Type B pancreatic cell (in vitro differentiated cells): ENCODE measurements around the gene ODAM. TPM values are rescaled to one million over a fixed set of nuclear protein-coding genes. Genes with fewer than 3 reads are reported as not detected.
"Not testable (repeated sequence)": the region's sequence is repeated elsewhere in the genome, so short reads cannot be mapped to it uniquely, and the experiment has no call there.

ENCODE experiments used
- DNase-seq: peaks from one replicate; pipeline ENCODE4 v3.0.0; 2021; ENCODE audit warnings: mixed read lengths; ENCODE audit not compliant: unreplicated experiment; ENCODE audit errors: extremely low spot score
- H3K27ac Mint-ChIP-seq: 2 replicates; pipeline ENCODE4 v1.8.0; 2021; ENCODE audit warnings: mild to moderate bottlenecking, mixed read lengths
- H3K27me3 Mint-ChIP-seq: 2 replicates; pipeline ENCODE4 v1.8.0; 2021; ENCODE audit warnings: mixed read lengths
- H3K36me3 Mint-ChIP-seq: 2 replicates; pipeline ENCODE4 v1.8.0; 2021; ENCODE audit warnings: mixed read lengths
- H3K4me1 Mint-ChIP-seq: one replicate; pipeline ENCODE4 v1.8.0; 2021; ENCODE audit warnings: mixed read lengths; ENCODE audit not compliant: unreplicated experiment
- H3K4me3 Mint-ChIP-seq: 2 replicates; pipeline ENCODE4 v1.8.0; 2021; ENCODE audit warnings: mild to moderate bottlenecking, mixed read lengths
- H3K9me3 Mint-ChIP-seq: 2 replicates; pipeline ENCODE4 v1.8.0; 2021; ENCODE audit warnings: mixed read lengths
- total RNA-seq: library from RNA; stranded (reverse); gene quantifications from 2 replicates; pipeline ENCODE4 v1.2.1, GENCODE V29; 2021; ENCODE audit warnings: low replicate concordance
- TF ChIP-seq, protein P1 (sequence below): fragments of 200-600 bp; sonication (generic); conservative IDR thresholded peaks from 2 replicates; pipeline ENCODE4 v1.5.0; 2021; ENCODE audit warnings: antibody characterized with exemption, mild to moderate bottlenecking

The ODAM gene
- total RNA-seq, 1 donor from 2014 or later: 4.6 TPM

DNA sequence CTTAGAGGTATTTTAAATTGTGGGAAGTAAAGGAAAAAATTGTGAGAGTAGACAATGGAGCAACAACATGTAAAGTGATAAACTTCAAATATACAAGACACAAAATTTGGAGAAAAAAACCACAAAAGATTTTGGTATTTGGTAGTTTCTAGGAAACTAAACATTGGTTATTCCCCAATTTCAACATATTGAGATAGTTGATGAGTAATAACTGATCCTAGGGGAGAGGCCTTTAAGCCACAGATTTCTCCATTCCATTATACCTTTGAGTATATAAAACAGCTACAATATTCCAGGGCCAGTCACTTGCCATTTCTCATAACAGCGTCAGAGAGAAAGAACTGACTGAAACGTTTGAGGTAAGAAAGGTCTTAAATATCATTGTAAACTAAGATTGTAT lies 30.3 kb downstream of the ODAM start, which contains the start of gene FDCSP:
FDCSP (plus strand) TSS at position 301 of the 400 bp plus-strand sequence. CDS start 5,071 bp downstream, outside the sequence.
- H3K27ac Mint-ChIP-seq: no peak within 1 kb of the TSS
- no peak for DNase-seq
- H3K27me3 Mint-ChIP-seq: no peaks in the 10 kb centered on the region
- no peaks in the 10 kb centered on the region for H3K36me3 Mint-ChIP-seq
- TF ChIP-seq, protein P1, sequence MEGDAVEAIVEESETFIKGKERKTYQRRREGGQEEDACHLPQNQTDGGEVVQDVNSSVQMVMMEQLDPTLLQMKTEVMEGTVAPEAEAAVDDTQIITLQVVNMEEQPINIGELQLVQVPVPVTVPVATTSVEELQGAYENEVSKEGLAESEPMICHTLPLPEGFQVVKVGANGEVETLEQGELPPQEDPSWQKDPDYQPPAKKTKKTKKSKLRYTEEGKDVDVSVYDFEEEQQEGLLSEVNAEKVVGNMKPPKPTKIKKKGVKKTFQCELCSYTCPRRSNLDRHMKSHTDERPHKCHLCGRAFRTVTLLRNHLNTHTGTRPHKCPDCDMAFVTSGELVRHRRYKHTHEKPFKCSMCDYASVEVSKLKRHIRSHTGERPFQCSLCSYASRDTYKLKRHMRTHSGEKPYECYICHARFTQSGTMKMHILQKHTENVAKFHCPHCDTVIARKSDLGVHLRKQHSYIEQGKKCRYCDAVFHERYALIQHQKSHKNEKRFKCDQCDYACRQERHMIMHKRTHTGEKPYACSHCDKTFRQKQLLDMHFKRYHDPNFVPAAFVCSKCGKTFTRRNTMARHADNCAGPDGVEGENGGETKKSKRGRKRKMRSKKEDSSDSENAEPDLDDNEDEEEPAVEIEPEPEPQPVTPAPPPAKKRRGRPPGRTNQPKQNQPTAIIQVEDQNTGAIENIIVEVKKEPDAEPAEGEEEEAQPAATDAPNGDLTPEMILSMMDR: no peak
- H3K4me3 Mint-ChIP-seq: no peak within 1 kb of the TSS
- H3K9me3 Mint-ChIP-seq: no peaks in the 10 kb centered on the region
- no peaks in the 10 kb centered on the region for H3K4me1 Mint-ChIP-seq

DNA sequence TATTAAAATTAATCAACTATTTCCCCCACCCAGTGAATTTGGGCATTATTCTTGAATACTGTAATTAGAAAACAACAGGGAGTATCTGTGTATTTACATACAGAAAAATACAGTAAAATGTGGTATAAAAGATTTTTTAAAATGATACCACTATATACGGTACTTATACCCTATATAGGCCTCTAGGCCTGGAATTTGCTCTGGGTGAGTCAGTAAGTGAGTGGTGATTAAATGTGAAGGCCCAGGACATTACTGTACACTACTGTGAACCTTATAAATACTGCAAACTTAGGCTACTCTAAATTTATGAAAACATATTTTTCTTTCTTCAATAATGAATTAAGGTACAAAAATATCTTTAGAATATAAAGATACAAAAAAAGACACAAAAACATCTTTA lies 40.6 kb downstream of the ODAM start:
- no peaks in the 10 kb centered on the region for H3K9me3 Mint-ChIP-seq
- H3K27ac Mint-ChIP-seq: no peak overlapping the region
- no peak for DNase-seq
- H3K4me3 Mint-ChIP-seq: no peak overlapping the region
- no peaks in the 10 kb centered on the region for H3K4me1 Mint-ChIP-seq
- TF ChIP-seq, protein P1: no peak
- H3K27me3 Mint-ChIP-seq: no peaks in the 10 kb centered on the region
- H3K36me3 Mint-ChIP-seq: no peaks in the 10 kb centered on the region

DNA sequence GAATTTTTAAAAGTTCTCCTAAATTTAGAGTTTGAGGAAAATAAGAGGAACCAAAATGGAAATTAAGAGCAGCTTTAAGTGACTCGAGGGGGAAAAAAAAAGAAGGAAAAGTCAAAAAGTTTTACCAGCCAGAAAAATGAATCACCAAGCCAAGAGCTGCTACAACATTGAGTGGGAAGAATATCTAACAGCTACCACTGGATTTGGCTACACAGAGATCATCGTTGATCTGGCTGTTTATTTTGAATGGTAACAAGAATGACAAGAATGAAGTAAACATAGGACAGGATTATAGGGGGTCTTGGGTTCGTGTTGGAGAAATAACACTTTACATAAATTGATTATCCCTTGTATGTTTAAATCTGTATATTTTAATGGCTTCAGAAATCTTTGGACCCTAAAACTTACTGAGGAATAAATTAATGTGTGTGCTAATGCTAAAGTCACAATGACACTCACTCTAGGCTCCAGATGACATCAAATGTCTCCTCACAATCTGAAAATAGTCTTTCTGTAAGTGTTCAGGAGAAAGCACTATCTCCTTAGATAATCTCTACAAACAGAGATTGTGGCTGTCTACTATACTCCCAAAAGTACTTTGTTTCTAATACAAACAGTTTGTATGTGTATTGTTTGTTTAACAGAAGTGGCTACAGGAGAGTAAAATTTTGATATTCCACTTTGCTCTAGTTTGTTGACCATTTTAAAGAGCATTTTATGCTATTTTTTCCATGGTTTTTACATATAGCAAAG lies 43.8 kb downstream of the ODAM start:
- Mint-ChIP-seq H3K9me3 (no peaks in the 10 kb centered on the region), H3K27me3 (no peaks in the 10 kb centered on the region), H3K27ac (no peak overlapping the region), H3K4me3 (no peak overlapping the region), H3K36me3 (no peaks in the 10 kb centered on the region), H3K4me1 (no peaks in the 10 kb centered on the region)
- TF ChIP-seq, protein P1: no peak
- DNase-seq: no peak

DNA sequence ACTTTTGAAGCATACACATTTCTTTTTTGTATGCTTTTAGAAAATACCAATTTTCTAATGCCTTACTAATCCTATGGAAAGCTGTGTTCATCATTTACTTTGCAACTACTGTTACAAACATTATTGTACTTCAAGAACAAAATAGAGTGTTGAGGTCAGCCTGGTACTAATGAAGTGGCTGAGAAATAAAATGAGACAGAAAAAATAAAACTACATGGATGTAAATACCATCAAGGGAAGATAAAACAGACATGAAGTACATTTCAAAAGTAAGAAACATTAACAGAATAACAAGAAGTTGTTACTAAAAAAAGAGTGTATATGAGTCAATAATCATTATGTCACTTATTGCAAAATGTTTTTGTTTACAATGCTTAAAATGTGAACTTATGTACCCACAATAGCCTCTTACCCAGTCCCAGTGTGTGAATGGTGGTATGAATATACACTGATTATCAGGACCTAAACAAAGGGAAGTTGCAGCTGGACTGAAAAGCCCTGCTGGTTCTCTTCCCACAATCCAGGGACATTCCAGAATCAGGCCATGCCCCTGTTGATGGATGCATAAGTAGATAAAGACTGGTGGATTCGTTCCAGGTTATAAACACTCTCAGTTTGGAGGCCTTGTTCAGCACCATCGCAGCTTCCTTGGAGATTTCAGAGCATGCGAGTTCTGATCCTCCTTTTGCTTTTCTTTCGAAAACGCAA lies 44.5 kb downstream of the ODAM start:
- H3K9me3 Mint-ChIP-seq: no peaks in the 10 kb centered on the region
- no peak overlapping the region for H3K27ac Mint-ChIP-seq
- no peak overlapping the region for H3K4me3 Mint-ChIP-seq
- H3K4me1 Mint-ChIP-seq: no peaks in the 10 kb centered on the region
- no peak for DNase-seq
- no peaks in the 10 kb centered on the region for H3K27me3 Mint-ChIP-seq
- TF ChIP-seq, protein P1: no peak
- H3K36me3 Mint-ChIP-seq: no peaks in the 10 kb centered on the region

DNA sequence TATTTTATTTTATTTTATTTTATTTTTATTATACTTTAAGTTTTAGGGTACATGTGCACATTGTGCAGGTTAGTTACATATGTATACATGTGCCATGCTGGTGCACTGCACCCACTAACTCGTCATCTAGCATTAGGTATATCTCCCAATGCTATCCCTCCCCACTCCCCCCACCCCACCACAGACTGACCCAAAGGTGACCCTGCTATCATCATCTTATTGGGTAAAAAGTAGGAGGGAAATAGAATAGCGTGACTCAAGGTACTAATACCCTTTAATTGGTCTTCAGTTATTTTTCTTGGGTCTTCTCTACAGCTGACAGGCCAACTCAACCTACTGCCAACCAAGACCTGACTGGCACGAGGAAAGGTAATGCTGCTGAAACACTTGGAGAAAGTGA lies 46.8 kb downstream of the ODAM start, which contains the start of gene CSN3:
CSN3 (plus strand) TSS at position 301 of the 400 bp plus-strand sequence. CDS start 2,223 bp downstream, outside the sequence.
- H3K27me3 Mint-ChIP-seq, H3K36me3 Mint-ChIP-seq, H3K9me3 Mint-ChIP-seq, DNase-seq, H3K4me1 Mint-ChIP-seq, H3K4me3 Mint-ChIP-seq, H3K27ac Mint-ChIP-seq: not testable (repeated sequence)

DNA sequence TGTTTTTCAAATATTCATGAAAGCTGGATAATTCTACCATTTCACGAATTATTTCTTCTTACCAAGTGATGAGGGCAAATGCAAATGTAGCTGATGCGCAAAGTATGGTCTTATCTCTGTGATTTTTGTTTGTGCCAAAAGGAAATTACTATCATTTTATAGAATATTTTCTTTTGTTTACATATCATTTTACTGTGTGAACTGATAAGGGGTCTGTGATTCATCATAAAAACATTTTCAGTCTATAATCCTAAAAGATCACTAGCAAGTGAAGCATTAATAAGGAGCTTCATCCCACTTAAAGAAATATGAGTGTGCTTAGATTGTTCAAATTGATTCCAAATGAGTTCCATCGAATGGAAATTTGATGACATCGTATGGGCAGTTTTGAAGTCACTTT lies 47.6 kb downstream of the ODAM start:
- TF ChIP-seq, protein P1: no peak
- no peaks in the 10 kb centered on the region for H3K36me3 Mint-ChIP-seq
- no peaks in the 10 kb centered on the region for H3K27me3 Mint-ChIP-seq

More for the DNA sequence above, 47.6 kb downstream of the ODAM start:
- DNase-seq: no peak
- Mint-ChIP-seq H3K4me1 (no peaks in the 10 kb centered on the region), H3K4me3 (no peak overlapping the region), H3K27ac (no peak overlapping the region), H3K9me3 (no peaks in the 10 kb centered on the region)
